Measurements from ENCODE around the gene AP2A2. TPM values are rescaled to one million over a fixed set of nuclear protein-coding genes. Genes with fewer than 3 reads are reported as not detected.
A peak's percentile ranks its signal among the peaks of the same experiment; 100 is the strongest.

The AP2A2 gene
- total RNA-seq, 1 experiment from 2014 or later = 29.6 TPM

GRCh38 chr11:1036303-1036923 lies 110.7 kb downstream of the AP2A2 start, which contains the start of gene MUC6:
TSS of gene MUC6 (minus strand) at chr11:1036718. CDS start at chr11:1036655, 63 bp downstream.
- Histone ChIP-seq H4K20me1 (ENCODE audit: low read length) (no peaks in the 10 kb centered on the region), H2AFZ (ENCODE audit: low read length) (no peak within 1 kb of the TSS), H3K36me3 (ENCODE audit: low read depth, low read length) (no peaks in the 10 kb centered on the region), H3K4me2 (ENCODE audit: low read length) (no peak within 1 kb of the TSS), H3K9me2 (replicated peaks; ENCODE audit: low read length) (no peaks in the 10 kb centered on the region), H3K4me3 (ENCODE audit: low read length) (no peak within 1 kb of the TSS), H3K27ac (ENCODE audit: low read length) (no peak within 1 kb of the TSS), H3K9me3 (ENCODE audit: low read length) (no peaks in the 10 kb centered on the region), H3K4me1 (ENCODE audit: insufficient read depth, low read length) (peaks cover 21% of the 10 kb centered on the region), H3K79me2 (ENCODE audit: low read length) (no peaks in the 10 kb centered on the region), H3F3A (ENCODE audit: low read length, unreplicated experiment) (no peaks in the 10 kb centered on the region), H3K9ac (ENCODE audit: low read length) (no peak within 1 kb of the TSS), H3K27me3 (ENCODE audit: low read length) (no peaks in the 10 kb centered on the region)
- POLR2A ChIA-PET (ENCODE audit: unreplicated experiment) = no interaction called here
- DNase-seq = no peak
- intact Hi-C loops (cut with micrococcal nuclease) = no loop called here
- CTCF ChIA-PET = no interaction called here
- TF ChIP-seq EZH2 (IDR thresholded peaks at IDR 0.05; ENCODE audit: low read length, unreplicated experiment) = no peak
- no peak for TF ChIP-seq EZH2phosphoT487 (IDR thresholded peaks at IDR 0.05; ENCODE audit: borderline replicate concordance, low read length)
- TSS peak; percentile 21 for BruUV-seq (replicated peaks)
- ATAC-seq = peak; percentile 16

GRCh38 chr11:1036931-1037330 lies 111.3 kb downstream of the AP2A2 start:
- Histone ChIP-seq H3K9me2 (replicated peaks; ENCODE audit: low read length) (no peaks in the 10 kb centered on the region), H4K20me1 (ENCODE audit: low read length) (no peaks in the 10 kb centered on the region), H3K27me3 (ENCODE audit: low read length) (no peaks in the 10 kb centered on the region), H3K27ac (ENCODE audit: low read length) (no peak overlapping the region), H3K9ac (ENCODE audit: low read length) (no peak overlapping the region), H2AFZ (ENCODE audit: low read length) (no peak overlapping the region), H3K4me2 (ENCODE audit: low read length) (no peak overlapping the region), H3F3A (ENCODE audit: low read length, unreplicated experiment) (no peaks in the 10 kb centered on the region), H3K36me3 (ENCODE audit: low read depth, low read length) (no peaks in the 10 kb centered on the region), H3K4me1 (ENCODE audit: insufficient read depth, low read length) (peaks cover 26% of the 10 kb centered on the region), H3K4me3 (ENCODE audit: low read length) (no peak overlapping the region), H3K79me2 (ENCODE audit: low read length) (no peaks in the 10 kb centered on the region), H3K9me3 (ENCODE audit: low read length) (no peaks in the 10 kb centered on the region)
- ChIA-PET POLR2A (ENCODE audit: unreplicated experiment) (no interaction called here), CTCF (no interaction called here)
- no TSS peak for BruUV-seq (replicated peaks)
- no peak for DNase-seq
- TF ChIP-seq EZH2phosphoT487 (IDR thresholded peaks at IDR 0.05; ENCODE audit: borderline replicate concordance, low read length) (no peak), CTCF (conservative IDR thresholded peaks at IDR 0.05; ENCODE audit: low read depth, low read length) (no peak), EZH2 (IDR thresholded peaks at IDR 0.05; ENCODE audit: low read length, unreplicated experiment) (no peak)
- intact Hi-C loops (cut with micrococcal nuclease) = no loop called here
- ATAC-seq = no peak

- DNase-seq (no peak), ATAC-seq (no peak)
- Histone ChIP-seq H2AFZ (ENCODE audit: low read length) (no peak overlapping the region), H3K4me1 (ENCODE audit: insufficient read depth, low read length) (peaks cover 26% of the 10 kb centered on the region), H3K9ac (ENCODE audit: low read length) (no peak overlapping the region), H3F3A (ENCODE audit: low read length, unreplicated experiment) (no peaks in the 10 kb centered on the region), H3K36me3 (ENCODE audit: low read depth, low read length) (no peaks in the 10 kb centered on the region), H3K4me2 (ENCODE audit: low read length) (no peak overlapping the region), H3K9me2 (replicated peaks; ENCODE audit: low read length) (no peaks in the 10 kb centered on the region), H3K9me3 (ENCODE audit: low read length) (no peaks in the 10 kb centered on the region), H3K27me3 (ENCODE audit: low read length) (no peaks in the 10 kb centered on the region), H3K79me2 (ENCODE audit: low read length) (no peaks in the 10 kb centered on the region), H3K4me3 (ENCODE audit: low read length) (no peak overlapping the region), H3K27ac (ENCODE audit: low read length) (no peak overlapping the region), H4K20me1 (ENCODE audit: low read length) (no peaks in the 10 kb centered on the region)
- no TSS peak for BruUV-seq (replicated peaks)
- ChIA-PET CTCF (no interaction called here), POLR2A (ENCODE audit: unreplicated experiment) (no interaction called here)
- TF ChIP-seq EZH2phosphoT487 (IDR thresholded peaks at IDR 0.05; ENCODE audit: borderline replicate concordance, low read length) = no peak
- no peak for TF ChIP-seq EZH2 (IDR thresholded peaks at IDR 0.05; ENCODE audit: low read length, unreplicated experiment)
- TF ChIP-seq CTCF (conservative IDR thresholded peaks at IDR 0.05; ENCODE audit: low read depth, low read length) = no peak
- intact Hi-C loops (cut with micrococcal nuclease) = no loop called here
These were observed 111.9 kb downstream of the AP2A2 start for GRCh38 chr11:1037506-1038055.

Measured in PC-3 (cell line).